ENCODE measurements around the gene PTPRN2. TPM values are rescaled to one million over a fixed set of nuclear protein-coding genes. Genes with fewer than 3 reads are reported as not detected.
"Not testable (repeated sequence)": the region's sequence is repeated elsewhere in the genome, so short reads cannot be mapped to it uniquely, and the experiment has no call there.

Gene PTPRN2
- polyA plus RNA-seq, 3 donors, result 6.8 to 7.9 (median 7.2) TPM

DNA sequence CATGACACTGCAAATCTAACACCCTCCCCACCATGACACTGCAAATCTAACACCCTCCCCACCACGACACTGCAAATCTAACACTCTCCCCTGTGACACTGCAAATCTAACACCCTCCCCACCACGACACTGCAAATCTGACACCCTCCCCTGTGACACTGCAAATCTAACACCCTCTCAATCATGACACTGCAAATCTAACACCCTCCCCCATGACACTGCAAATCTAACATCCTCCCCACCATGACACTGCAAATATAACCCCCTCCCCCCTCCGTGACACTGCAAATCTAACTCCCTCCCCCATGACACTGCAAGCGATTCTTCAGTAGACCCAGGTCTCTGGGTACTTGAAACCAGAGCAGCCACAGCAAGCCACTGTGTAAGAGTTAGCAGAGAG is 646.4 kb downstream of the PTPRN2 start:
- DNase-seq (ENCODE audit: low read depth in 3 of 3, low spot score in 2 of 3), result no peak

DNA sequence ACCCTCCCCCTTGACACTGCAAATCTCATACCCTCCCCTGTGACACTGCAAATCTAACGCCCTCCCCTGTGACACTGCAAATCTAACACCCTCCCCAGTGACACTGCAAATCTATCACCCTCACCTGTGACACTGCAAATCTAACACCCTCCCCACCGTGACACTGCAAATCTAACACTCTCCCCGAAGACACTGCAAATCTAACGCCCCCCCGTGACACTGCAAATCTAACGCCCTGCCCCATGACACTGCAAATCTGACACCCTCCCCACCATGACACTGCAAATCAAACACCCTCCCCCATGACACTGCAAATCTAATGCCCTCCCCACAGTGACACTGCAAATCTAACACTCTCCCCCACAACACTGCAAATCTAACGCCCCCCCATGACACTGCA is 647.1 kb downstream of the PTPRN2 start:
- DNase-seq (ENCODE audit: low read depth in 3 of 3, low spot score in 2 of 3), result no peak

DNA sequence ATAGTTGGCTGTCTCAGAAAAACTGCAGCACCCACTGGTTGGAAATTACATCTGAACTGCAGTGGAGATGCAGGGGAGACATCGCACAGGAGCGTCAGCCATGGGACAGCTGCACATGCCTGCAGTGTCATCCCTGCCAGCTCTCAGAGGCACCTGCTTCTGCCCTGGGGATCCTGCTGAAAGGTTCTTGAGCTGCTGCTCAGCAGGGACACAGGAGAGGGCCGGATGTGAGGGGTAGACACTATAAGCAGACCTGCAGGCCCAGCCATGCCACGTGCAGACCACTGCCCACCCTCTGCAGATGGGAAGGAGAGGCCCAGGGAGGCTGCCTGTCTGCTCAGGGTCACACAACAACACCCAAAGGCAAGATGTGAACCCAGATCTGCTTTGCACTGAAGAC is 649.4 kb downstream of the PTPRN2 start:
- no peak for DNase-seq (ENCODE audit: low read depth in 3 of 3, low spot score in 2 of 3)

DNA sequence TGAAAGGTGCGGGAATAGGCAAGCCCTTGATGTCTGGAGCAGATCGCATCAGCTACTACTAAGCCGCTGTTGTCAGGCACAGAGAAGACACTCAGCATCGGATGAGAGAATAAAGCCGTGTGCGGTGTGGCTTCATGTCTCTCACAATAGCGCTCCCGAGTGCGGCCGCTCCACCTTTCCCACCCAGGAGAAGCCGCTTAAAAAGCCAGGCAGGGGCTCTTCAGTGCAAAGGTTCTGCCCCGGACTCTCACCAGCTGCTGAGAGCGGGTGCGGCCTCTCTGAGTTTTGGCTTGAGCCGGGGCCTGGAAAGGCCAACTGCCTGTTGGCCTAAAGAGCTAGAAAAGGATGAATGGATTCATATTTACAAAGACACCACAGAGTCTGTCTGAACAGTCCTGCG is 650.2 kb downstream of the PTPRN2 start:
- no peak for DNase-seq (ENCODE audit: low read depth in 3 of 3, low spot score in 2 of 3)

DNA sequence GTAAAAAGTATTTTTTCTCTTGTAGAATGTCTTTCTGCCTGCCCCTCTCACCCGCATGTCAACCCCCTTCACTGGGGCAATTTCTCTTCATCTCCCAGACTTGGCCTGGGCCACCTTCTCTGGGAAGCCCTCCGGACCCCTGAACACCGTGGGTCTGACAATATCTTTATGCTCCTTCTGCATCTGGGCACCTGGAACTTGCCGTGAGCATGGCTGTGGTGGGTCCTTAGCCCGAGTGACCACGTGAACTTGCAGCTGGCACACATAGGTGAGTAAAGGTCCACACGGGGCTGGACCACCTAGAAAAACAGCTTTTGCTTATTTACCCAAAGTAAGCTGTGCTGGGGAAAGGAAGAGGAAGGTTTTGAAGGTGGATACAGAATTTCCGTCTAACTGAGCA is 650.6 kb downstream of the PTPRN2 start:
- DNase-seq (ENCODE audit: low read depth in 3 of 3, low spot score in 2 of 3), result no peak

DNA sequence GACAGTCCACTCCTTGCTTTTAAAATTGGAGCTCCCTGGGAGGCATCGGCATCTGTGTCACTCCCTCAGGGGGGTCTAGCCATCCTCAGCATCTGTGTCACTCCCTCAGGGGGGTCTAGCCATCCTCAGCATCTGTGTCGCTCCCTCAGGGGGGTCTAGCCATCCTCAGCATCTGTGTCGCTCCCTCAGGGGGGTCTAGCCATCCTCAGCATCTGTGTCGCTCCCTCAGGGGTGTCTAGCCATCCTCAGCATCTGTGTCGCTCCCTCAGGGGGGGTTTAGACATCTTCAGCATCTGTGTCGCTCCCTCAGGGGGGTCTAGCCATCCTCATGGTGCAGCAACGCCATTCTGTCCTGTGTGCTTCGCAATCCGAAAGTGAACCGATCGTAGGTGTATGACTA is 651.9 kb downstream of the PTPRN2 start:
- not testable (repeated sequence) for DNase-seq (ENCODE audit: low read depth in 3 of 3, low spot score in 2 of 3)

DNA sequence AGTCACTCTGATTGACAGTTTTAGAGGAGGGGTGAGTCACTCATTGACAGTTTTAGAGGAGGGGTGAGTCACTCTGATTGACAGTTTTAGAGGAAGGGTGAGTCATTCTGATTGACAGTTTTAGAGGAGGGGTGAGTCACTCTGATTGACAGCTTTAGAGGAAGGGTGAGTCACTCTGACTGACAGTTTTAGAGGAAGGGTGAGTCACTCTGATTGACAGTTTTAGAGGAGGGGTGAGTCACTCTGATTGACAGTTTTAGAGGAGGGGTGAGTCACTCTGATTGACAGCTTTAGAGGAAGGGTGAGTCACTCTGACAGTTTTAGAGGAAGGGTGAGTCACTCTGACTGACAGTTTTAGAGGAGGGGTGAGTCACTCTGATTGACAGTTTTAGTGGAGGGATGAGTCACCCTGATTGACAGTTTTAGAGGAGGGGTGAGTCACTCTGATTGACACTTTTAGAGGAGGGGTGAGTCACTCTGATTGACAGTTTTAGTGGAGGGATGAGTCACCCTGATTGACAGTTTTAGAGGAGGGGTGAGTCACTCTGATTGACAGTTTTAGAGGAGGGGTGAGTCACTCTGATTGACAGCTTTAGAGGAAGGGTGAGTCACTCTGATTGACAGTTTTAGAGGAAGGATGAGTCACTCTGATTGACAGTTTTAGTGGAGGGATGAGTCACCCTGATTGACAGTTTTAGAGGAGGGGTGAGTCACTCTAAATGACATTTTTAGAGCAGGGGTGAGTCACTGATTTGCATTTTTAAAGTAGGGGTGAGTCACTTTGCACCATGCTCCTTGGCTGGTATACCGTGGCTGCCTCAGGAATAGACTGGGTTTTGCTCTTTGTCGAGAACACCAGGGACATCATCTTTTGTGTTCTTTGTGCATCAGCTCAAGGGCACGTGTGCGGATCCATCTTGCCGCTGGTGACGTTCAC is 654.1 kb downstream of the PTPRN2 start:
- not testable (repeated sequence) for DNase-seq (ENCODE audit: low read depth in 3 of 3, low spot score in 2 of 3)

DNA sequence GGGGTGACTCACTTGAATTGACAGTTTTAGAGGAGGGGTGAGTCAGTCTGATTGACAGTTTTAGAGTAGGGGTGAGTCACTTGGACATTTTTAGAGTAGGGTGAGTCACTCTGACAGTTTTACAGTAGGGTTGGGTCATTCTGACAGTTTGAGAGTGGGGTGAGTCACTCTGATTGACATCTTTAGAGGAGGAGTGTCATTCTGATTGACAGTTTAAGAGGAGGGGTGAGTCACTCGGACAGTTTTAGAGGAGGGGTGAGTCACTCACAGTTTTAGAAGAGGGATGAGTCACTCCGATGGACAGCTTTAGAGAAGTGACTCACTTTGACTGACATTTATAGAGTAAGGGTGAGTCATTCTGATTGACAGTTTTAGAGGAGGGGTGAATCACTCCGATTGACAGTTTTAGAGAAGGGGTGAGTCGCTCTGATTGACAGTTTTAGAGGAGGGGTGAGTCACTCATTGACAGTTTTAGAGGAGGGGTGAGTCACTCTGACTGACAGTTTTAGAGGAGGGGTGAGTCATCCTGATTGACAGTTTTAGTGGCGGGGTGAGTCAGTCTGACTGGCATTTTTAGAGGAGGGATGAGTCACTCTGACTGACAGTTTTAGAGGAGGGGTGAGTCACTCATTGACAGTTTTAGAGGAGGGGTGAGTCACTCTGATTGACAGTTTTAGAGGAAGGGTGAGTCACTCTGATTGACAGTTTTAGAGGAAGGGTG is 655.0 kb downstream of the PTPRN2 start:
- no peak for DNase-seq (ENCODE audit: low read depth in 3 of 3, low spot score in 2 of 3)

DNA sequence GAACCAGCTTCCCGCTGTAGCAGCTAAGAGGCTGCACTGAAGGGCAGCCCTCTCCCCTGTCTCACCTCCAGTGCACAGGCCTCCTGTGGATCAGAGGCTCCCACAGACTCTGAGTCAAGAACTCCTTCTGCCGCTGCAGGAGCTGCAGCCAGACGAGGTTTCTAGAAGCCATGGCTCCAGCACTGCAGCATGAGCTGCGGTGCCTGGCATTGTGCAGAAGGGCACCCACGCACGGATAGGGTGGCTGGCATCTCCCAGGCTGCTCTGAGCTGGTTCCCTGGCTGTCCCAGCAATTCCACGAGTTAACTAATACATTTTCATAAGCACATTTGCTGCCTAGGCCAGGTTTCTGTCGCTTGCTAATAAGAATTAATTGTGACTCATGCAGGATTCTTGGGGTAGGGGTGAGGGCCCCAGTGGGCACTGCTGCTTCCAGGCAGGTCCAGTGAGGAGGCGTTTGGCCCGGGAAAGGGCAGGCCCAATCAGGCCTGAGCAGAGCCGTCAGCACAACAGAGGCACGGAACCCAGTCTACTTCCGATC is 656.6 kb downstream of the PTPRN2 start:
- no peak for DNase-seq (ENCODE audit: low read depth in 3 of 3, low spot score in 2 of 3)

DNA sequence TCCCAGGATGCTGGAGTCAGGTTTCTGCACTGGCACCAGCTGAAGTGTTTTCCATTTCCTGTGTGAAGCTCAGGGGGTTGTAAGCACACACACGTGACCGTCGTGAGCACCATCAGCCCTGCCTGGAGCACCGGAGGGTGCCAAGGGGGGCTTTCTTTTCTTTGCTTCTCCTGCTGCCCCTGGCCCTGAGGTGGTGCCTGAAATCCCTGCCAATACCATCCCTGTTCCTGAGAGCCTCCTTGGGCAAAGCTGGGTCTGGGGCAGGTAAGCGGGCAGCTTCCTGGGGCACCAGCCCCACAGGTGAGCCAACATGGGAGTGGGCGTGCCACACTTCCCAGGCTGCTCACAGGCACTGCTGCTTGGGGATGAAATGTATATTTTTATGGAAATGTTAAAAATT is 657.2 kb downstream of the PTPRN2 start:
- no peak for DNase-seq (ENCODE audit: low read depth in 3 of 3, low spot score in 2 of 3)

DNA sequence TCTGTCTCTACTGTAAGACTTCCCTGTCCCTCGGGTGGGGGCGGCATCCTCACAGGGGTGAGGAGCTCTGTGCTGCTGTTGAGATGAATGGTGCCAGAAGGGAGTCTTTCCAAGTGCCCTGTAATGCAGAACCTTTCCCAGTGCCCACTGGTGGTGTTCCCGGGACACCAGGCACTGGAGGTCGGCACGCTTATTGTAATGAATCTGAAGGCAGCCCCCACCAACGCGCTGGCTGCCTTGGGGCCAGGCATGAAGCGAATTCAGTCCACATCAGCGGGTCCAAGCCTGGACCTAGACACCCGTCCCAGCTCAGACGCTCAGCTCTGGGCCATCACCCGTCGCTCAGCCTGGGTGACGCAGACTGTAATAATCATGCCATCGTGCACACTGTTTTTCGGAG is 658.0 kb downstream of the PTPRN2 start:
- no peak for DNase-seq (ENCODE audit: low read depth in 3 of 3, low spot score in 2 of 3)

DNA sequence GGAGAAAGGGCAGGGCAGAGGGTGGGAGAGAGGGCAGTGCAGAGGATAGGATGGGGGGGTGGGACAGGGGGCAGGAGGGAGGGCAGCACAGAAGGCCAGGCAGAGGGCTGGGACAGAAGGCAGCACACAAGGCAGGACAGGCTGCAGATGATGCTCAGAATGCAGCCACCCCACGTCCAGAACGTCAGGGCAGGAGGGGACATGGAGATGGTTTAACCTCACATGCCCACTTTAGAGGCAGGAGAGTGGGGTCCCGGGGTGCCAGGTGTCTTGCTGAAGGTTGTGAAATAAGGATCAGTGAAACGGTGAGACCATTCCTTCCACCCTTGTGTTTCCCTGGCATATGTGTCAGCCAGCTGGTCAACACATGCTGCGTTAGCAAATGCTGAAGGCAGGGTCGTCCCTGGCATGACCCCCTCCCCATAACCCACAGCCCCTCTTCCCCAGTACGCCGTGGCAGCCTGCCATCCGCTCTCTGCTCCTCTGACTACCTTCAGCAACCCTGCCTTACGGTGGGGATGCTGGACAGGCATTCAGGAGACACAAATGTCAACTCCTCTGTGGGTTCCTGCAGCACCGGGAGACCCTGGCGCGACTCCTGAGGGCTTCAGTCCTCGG is 658.7 kb downstream of the PTPRN2 start:
- no peak for DNase-seq (ENCODE audit: low read depth in 3 of 3, low spot score in 2 of 3)

DNA sequence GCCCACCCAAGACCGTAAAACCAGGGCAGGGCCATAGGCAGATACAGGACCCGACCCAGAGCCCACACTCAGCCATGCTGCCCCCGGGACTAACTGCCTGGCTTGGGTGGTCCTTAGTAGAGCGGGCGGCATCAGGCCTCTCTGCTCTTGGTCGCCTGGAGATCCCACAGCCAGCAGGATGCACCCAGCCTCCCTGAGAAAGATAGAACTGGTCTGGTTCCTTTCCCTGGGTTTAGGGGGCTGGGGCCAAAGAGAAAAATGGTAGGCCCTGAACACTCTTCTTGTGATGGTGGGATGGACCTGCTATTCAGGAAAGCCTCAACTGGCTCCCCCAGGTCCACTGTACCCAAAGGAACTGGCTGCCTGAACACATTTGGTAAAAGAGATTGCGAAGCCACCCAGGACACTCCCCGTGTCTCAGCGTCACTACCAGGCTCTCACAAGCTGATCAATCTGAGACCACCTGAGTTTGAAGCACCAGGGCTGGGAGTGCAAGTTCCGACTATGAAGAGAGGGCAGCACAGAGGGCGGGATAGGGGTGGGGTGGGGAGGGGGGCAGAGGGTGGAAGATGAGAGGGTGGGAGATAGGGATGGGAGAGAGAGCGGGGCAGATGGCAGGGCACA is 659.3 kb downstream of the PTPRN2 start:
- DNase-seq (ENCODE audit: low read depth in 3 of 3, low spot score in 2 of 3), result no peak

DNA sequence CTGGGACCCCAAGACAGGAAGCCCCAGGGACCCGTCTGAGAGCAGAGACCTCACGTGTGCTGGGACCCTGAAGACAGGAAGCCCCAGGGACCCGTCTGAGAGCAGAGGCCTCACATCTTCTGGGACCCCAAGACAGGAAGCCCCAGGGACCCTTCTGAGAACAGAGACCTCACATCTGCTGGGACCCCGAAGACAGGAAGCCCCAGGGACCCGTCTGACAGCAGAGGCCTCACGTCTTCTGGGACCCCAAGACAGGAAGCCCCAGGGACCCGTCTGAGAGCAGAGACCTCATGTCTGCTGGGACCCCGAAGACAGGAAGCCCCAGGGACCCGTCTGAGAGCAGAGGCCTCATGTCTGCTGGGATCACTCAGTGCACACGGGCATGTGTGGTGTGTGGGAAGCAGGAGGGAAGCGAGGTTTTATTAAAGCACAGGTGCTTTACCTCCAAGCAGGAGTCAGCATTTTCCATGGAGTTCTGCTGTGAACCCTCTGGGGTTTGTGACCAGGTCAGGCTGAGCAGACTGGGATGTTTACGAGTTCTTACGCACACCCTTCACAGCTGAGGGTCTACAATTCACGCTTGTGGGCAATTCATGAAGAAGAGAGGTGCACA is 660.2 kb downstream of the PTPRN2 start:
- no peak for DNase-seq (ENCODE audit: low read depth in 3 of 3, low spot score in 2 of 3)

DNA sequence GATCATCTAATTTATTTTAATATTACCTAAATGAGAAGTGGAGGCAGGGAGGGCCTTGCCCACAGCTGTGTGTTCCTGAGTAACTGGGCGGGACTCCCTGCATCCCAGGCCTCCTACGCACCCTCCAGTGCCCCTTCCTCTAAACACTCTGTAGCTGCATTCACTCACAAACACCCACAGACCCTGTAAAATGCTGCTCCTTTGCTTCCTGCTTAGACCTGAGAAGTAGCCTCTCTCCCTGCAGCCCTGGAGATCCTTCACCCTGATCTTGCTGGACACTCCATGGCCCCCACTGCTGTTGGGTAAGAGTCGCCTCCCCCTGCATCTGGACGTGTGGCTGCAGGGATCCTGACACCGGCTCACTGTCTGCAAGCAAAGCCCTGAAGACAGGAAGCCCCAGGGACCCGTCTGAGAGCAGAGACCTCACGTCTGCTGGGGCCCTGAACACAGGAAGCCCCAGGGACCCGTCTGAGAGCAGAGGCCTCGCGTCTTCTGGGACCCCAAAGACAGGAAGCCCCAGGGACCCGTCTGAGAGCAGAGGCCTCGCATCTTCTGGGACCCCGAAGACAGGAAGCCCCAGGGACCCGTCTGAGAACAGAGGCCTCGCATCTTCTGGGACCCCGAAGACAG is 661.0 kb downstream of the PTPRN2 start:
- no peak for DNase-seq (ENCODE audit: low read depth in 3 of 3, low spot score in 2 of 3)

DNA sequence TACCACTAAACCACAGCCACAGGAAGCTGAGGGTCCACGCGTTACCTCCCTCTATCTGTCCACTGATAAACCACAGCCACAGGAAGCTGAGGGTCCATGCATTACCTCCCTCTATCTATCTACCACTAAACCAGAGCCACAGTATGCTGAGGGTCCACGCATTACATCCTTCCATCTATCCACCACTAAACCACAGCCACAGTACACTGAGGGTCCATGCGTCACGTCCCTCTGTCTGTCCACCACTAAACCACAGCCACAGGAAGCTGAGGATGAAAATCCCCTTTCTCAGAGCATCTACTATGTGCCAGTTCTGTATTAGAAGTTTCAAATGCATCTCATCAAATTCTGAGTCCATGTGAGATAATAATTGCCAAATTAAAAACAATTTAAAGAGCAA is 661.5 kb downstream of the PTPRN2 start:
- DNase-seq (ENCODE audit: low read depth in 3 of 3, low spot score in 2 of 3), result no peak

DNA sequence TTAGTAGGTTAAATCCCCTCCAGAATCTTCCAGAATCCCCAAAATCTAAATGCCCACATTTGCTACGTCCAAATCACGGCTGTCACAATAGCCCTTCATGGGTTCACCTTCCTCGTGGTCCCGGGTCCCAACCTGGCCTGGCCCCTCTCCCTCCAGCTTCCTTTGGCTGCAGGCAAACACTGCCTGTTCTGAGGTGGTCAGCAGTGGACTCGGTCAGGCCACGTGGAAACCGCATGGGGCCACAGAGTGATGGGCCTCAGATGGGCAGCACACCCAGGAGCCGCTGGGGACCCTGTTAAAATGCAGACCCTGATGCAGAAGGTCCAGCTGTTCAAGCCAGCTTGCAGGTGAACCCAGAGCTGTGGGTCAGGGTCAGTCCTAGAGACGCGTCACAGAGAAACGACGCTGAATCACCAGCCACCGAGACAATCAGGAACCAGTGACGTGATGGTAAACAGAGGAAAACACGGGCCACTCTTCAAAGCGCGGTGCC is 662.2 kb downstream of the PTPRN2 start:
- DNase-seq (ENCODE audit: low read depth in 3 of 3, low spot score in 2 of 3), result no peak

DNA sequence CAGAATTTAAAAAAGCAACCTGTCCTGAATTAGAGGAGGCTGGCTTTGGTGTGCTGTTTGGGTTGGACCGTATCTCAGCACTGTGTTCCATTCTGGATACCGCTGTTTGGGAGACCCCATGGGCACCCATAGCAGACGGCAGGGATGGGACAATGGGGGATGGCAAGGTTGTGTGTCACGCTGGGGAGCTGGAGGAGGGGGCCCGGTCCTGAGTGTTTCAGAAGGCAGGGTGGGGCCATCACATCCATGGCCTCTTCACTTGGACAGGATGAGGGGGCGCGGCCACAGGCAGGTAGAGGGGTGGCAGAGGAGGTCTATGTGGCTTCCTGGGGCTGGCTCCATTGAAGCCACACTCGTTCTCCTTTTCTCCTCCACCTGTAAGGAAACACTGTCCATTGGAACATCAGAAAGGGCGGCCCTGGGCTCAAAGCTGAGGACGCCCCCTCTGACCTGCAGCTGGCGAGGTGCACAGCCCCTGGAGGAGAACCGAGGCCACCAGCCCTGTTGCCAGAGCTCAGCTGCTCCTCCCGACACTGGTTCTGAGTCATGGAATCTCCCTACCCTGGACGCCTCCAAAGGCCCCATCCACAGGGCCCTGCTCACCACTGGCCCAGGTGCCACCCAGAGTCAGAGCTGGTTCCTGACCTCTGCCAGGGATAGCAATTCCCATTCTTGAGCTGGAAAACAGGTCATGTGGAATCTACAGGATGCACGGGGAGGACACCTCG is 663.6 kb downstream of the PTPRN2 start:
- DNase-seq (ENCODE audit: low read depth in 3 of 3, low spot score in 2 of 3), result no peak

DNA sequence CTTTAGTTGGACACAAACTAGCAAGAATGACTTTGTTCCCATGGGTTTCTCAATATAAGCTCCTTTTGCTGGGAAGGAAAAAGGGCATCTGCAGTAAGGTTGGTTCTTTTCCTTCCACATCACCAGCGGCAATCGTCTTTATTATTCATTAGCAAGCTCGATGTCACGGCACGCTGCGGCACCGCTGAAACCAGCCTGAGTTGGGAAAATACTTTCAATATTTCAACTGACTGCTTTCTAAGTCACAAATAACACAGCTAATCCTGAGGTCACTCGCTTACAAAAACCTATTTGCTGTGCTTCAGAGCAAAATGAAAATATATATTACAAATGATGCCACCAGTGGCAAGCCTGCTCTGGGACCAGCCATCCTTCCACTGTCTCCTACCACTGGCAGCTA is 665.0 kb downstream of the PTPRN2 start:
- no peak for DNase-seq (ENCODE audit: low read depth in 3 of 3, low spot score in 2 of 3)

All from right renal cortex interstitium (tissue), 3 donors.